OCI-LY1 (cell line): ENCODE results near the gene DEFB123.

Experiments
- H2AFZ ChIP-seq: fragments of 200-600 bp; sonication (generic), shearing (Covaris generic); 2 replicates; pipeline ENCODE4 v1.6.0; 2014; ENCODE audit warnings: antibody characterized with exemption, mild to moderate bottlenecking, low read length
- H3F3A ChIP-seq: fragments of 200-600 bp; sonication (generic), shearing (Covaris generic); 2 replicates; pipeline ENCODE4 v1.6.0; 2014; ENCODE audit warnings: mild to moderate bottlenecking, antibody characterized with exemption, low read length, moderate library complexity; ENCODE audit not compliant: insufficient read depth
- H3K27ac ChIP-seq: fragments of 200-600 bp; sonication (generic); 2 replicates; pipeline ENCODE4 v1.5.1; 2014; ENCODE audit warnings: low read length, mixed run types, mild to moderate bottlenecking, low read depth; ENCODE audit not compliant: poor library complexity, severe bottlenecking
- H3K27me3 ChIP-seq: fragments of 200-600 bp; sonication (generic); 2 replicates; pipeline ENCODE4 v1.6.0; 2014; ENCODE audit warnings: antibody characterized with exemption, mild to moderate bottlenecking, low read length, moderate library complexity; ENCODE audit not compliant: insufficient read depth
- H3K36me3 ChIP-seq: fragments of 200-600 bp; sonication (generic); 2 replicates; pipeline ENCODE4 v1.6.1; 2014; ENCODE audit warnings: mild to moderate bottlenecking, antibody characterized with exemption, low read length, moderate library complexity, mixed read lengths; ENCODE audit not compliant: insufficient read depth
- H3K4me1 ChIP-seq: fragments of 200-600 bp; sonication (generic); 2 replicates; pipeline ENCODE4 v1.5.1; 2014; ENCODE audit warnings: mild to moderate bottlenecking, low read length, moderate library complexity; ENCODE audit not compliant: insufficient read depth, severe bottlenecking
- H3K4me2 ChIP-seq: fragments of 200-600 bp; sonication (generic), shearing (Covaris generic); 2 replicates; pipeline ENCODE4 v1.6.1; 2014; ENCODE audit warnings: low read length
- H3K4me3 ChIP-seq: fragments of 200-600 bp; sonication (generic); 2 replicates; pipeline ENCODE4 v1.5.1; 2014; ENCODE audit warnings: low read length, low read depth, mild to moderate bottlenecking, mixed read lengths; ENCODE audit not compliant: poor library complexity, severe bottlenecking
- H3K79me2 ChIP-seq: fragments of 200-600 bp; shearing (Covaris generic); 2 replicates; pipeline ENCODE4 v1.6.1; 2016; ENCODE audit warnings: mixed run types, low read length, mixed read lengths; ENCODE audit not compliant: insufficient read depth
- H3K9ac ChIP-seq: fragments of 200-600 bp; sonication (generic), shearing (Covaris generic); 2 replicates; pipeline ENCODE4 v1.6.1; 2014; ENCODE audit warnings: mild to moderate bottlenecking, low read length, mixed read lengths
- H3K9me2 ChIP-seq: fragments of 200-600 bp; sonication (generic), shearing (Covaris generic); 2 replicates; pipeline ENCODE4 v1.6.1; 2014; ENCODE audit warnings: low read depth, mild to moderate bottlenecking, low read length, mixed read lengths
- H3K9me3 ChIP-seq: fragments of 200-600 bp; shearing (Covaris generic); 2 replicates; pipeline ENCODE4 v1.6.1; 2014; ENCODE audit warnings: low read length, mixed read lengths
- H4K20me1 ChIP-seq: fragments of 200-600 bp; sonication (generic), shearing (Covaris generic); 2 replicates; pipeline ENCODE4 v1.6.0; 2016; ENCODE audit warnings: mild to moderate bottlenecking, low read length; ENCODE audit not compliant: insufficient read depth
- CTCF ChIP-seq: fragments of 200-600 bp; sonication (generic), shearing (Covaris generic); IDR thresholded peaks from 2 replicates; pipeline ENCODE4 v1.5.1; 2017; ENCODE audit warnings: mild to moderate bottlenecking, antibody characterized with exemption, low read length, moderate library complexity, mixed read lengths
- EZH2 ChIP-seq: fragments of 200-600 bp; sonication (generic), shearing (Covaris generic); IDR thresholded peaks from 2 replicates; pipeline ENCODE4 v1.8.0; 2017; ENCODE audit warnings: borderline replicate concordance, mixed run types, mild to moderate bottlenecking, antibody characterized with exemption, low read length, moderate library complexity, mixed read lengths

The DEFB123 gene

GRCh38 chr20:31440012-31440659 is at the start of gene DEFB123:
DEFB123 (plus strand) TSS chr20:31440632; CDS start chr20:31440699, 67 bp downstream.
- Histone ChIP-seq H3K9me3 (no peaks in the 10 kb centered on the region), H3K9ac (no peak within 1 kb of the TSS), H3K36me3 (no peaks in the 10 kb centered on the region), H3K4me2 (no peak within 1 kb of the TSS), H3F3A (no peaks in the 10 kb centered on the region), H4K20me1 (no peaks in the 10 kb centered on the region), H3K27ac (no peak within 1 kb of the TSS), H3K9me2 (no peaks in the 10 kb centered on the region), H3K4me1 (no peaks in the 10 kb centered on the region), H3K4me3 (no peak within 1 kb of the TSS), H2AFZ (no peak within 1 kb of the TSS), H3K27me3 (no peaks in the 10 kb centered on the region; the same call in 1 of the 2 replicates), H3K79me2 (no peaks in the 10 kb centered on the region)
- TF ChIP-seq CTCF (peak; percentile 56), EZH2 (no peak)

- H3K79me2 ChIP-seq: no peaks in the 10 kb centered on the region
- TF ChIP-seq EZH2 (no peak), CTCF (no peak)
- H3K9me2 ChIP-seq: no peaks in the 10 kb centered on the region
- no peak overlapping the region for H2AFZ ChIP-seq
- H3K36me3 ChIP-seq: no peaks in the 10 kb centered on the region
- no peaks in the 10 kb centered on the region for H3K27me3 ChIP-seq
- no peak overlapping the region for H3K9ac ChIP-seq
- H3K4me1 ChIP-seq: no peaks in the 10 kb centered on the region
- H3K4me3 ChIP-seq: no peak overlapping the region
- no peaks in the 10 kb centered on the region for H3K9me3 ChIP-seq
- H4K20me1 ChIP-seq: no peaks in the 10 kb centered on the region
- H3F3A ChIP-seq: no peaks in the 10 kb centered on the region
- no peak overlapping the region for H3K27ac ChIP-seq
- no peak overlapping the region for H3K4me2 ChIP-seq
Measured at GRCh38 chr20:31392836-31393235, 47.6 kb upstream of the DEFB123 start.

- no peaks in the 10 kb centered on the region for H3K79me2 ChIP-seq
- H3K9ac ChIP-seq: no peak overlapping the region
- H3K4me3 ChIP-seq: no peak overlapping the region
- H3K9me3 ChIP-seq: no peaks in the 10 kb centered on the region
- H3K4me1 ChIP-seq: no peaks in the 10 kb centered on the region
- no peaks in the 10 kb centered on the region for H4K20me1 ChIP-seq
- H3K4me2 ChIP-seq: no peak overlapping the region
- H3K9me2 ChIP-seq: no peaks in the 10 kb centered on the region
- TF ChIP-seq EZH2 (no peak), CTCF (no peak)
- no peak overlapping the region for H3K27ac ChIP-seq
- no peaks in the 10 kb centered on the region for H3K27me3 ChIP-seq
- H3F3A ChIP-seq: no peaks in the 10 kb centered on the region
- no peak overlapping the region for H2AFZ ChIP-seq
- no peaks in the 10 kb centered on the region for H3K36me3 ChIP-seq
Measured at GRCh38 chr20:31394900-31395299, 45.5 kb upstream of the DEFB123 start.
